Stimulated activated CD4-positive, alpha-beta T cell treated with anti-CD3 and anti-CD28 coated beads, Interleukin-2, amount 100 ng/mL, for 4 hours (primary cell): Measurements from ENCODE around the gene ZFAND2A.
"Not testable (repeated sequence)": the region's sequence is repeated elsewhere in the genome, so short reads cannot be mapped to it uniquely, and the experiment has no call there.

Experiments
- DNase-seq: peaks from one replicate; pipeline ENCODE4 v3.0.0-alpha.2; 2020; ENCODE audit warnings: low read depth

ZFAND2A gene

DNA sequence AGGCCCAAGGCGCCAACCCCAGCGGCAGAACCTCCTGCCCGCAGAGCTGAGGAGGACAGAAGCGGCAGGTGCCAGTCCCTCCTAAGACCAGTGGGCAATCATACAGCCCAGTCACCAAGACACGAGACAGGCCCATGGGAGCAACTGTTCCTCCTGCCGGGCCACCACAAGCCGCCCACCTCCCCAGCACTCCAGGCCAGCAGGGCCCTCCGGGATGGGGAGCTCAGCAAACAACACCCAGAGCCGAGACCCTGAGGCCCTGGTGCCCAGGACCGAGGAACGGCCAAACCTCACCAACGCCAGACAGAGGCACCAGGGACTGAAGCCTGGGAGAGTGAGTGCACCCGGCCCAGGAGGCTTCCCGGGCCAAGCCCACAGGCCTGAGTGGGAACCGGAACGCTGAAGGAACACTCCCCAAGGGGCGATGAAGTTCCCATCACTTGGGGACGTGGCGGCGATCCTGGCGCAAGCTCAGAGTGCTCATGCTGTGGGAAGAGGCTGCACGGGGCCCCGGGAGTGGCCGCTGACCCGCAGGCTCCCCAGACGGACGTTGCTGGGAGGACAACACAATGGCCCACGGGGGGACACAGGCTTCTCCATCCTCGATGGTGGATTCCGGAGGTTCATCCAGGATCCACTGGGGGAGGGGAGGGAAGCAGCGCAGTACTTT, 37.0 kb downstream of the ZFAND2A start:
- no peak for DNase-seq

DNA sequence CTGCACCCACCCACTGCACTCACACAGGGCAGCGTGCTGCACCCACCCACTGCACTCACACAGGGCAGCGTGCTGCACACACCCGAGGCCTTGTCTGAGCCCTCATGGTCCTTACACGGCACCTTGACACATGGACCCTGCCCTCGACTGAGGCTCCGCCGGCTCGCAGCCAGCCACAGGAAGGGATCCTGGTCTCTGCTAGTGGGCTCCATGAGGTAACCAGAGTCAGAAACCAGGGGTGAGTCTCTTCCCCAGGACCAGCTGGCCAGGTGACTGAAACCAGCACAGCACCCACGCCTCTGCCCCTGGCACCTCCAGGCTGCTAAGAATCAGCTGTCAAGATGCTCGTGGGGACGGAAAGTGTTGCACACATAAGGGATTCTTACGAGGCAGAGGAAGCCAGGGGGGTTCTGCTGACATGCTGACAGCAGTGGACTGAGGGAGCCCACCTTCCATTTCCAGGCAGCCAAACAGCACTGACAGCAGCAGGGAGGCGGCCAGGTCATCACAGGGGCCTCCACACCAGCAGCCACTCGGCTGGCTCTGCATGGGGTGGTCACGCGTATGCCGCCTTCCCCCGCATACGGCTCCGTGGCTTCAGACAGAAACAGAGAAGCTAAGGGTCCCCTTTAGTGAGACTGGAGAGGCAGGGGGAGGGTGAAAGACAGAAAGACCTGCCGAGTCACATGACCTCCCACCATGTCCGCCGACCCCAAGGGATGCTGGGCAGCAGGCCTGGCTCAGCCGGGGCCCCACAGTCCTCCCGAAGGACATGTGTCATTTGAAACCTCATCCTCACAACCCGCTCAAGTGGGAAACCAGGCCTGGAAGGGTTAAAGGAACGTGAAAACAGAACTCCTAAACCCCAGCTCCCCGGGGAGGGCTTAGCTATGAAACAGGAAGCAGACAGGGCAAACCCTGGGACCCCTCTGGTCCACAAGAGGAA, 37.8 kb downstream of the ZFAND2A start:
- DNase-seq, result no peak

DNA sequence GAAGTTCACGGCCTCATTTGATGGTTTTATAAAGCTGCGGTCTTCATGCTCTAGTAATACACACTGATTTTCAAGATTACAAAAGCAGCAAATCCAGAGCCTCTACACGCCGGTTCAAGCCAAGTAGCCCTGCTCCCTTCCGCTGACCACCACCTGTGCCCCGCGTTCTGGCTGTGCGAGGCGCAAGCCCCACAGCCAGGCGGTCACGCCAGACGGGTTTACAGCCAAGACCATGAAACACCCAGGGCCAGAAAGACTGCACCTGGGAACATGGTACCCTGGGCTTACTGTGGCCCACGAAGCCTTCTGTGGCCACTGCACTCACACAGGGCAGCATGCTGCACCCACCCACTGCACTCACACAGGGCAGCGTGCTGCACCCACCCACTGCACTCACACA, 38.5 kb downstream of the ZFAND2A start:
- no peak for DNase-seq

DNA sequence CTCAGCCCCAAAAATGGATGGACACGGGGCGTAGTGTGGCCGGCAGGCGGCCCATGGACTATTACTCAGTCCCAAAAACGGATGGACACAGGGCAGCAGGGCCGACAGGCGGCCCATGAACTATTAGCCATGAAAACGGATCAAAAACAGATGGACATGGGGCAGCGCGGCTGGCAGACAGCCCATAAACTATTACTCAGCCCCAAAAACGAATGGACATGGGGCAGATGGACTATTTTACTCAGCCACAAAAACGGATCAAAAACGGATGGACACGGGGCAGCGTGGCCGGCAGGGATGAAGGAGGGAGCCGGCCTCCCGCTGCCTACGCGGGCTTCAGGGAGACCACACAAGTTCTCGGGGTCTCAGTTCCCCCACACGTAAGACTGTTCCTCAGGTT, 39.2 kb downstream of the ZFAND2A start:
- no peak for DNase-seq

DNA sequence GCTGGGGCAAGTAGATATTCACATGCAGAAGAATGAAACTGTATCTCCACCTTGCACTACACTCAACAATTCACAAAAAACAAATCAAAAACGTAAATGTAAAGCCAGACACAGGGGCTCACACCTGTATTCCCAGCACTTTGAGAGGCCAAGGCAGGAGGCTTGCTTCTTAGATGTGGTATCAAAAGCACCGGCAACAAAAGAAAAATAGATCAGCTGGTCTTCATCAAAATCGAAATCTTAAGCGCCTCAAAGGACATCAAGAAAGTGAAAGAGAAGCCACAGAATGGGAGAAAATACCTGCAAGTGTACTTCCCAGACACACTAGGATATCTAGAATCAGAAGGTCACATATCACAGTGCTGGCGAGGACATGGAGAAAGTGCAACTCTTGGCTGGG, 40.8 kb downstream of the ZFAND2A start:
- DNase-seq, result no peak

DNA sequence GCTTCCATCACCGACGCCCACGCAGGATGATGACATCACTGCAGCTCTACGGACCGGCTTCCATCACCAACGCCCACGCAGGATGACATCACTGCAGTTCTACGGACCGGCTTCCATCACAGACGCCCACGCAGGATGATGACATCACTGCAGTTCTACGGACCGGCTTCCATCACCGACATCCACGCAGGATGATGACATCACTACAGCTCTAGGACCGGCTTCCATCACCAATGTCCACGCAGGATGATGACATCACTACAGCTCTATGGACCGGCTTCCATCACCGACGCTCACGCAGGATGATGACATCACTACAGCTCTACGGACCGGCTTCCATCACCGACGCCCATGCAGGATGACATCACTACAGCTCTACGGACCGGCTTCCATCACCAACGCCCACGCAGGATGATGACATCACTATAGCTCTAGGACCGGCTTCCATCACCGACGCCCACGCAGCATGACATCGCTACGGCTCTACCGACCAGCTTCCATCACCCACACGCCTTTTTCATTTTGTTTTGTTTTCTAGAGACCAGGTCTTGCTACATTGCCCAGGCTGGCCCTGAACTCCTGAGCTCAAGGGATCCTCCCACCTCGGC, 42.6 kb downstream of the ZFAND2A start:
- no peak for DNase-seq

DNA sequence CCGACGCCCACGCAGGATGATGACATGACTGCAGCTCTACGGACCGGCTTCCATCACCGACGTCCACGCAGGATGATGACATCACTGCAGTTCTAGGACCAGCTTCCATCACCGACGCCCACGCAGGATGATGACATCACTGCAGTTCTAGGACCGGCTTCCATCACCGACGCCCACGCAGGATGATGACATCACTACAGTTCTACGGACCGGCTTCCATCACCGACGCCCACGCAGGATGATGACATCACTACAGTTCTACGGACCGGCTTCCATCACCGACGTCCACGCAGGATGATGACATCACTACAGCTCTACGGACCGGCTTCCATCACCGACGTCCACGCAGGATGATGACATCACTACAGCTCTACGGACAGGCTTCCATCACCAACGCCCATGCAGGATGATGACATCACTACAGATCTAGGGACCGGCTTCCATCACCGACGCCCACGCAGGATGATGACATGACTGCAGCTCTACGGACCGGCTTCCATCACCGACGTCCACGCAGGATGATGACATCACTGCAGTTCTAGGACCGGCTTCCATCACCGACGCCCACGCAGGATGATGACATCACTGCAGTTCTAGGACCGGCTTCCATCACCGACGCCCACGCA, 43.5 kb downstream of the ZFAND2A start:
- DNase-seq, result not testable (repeated sequence)

DNA sequence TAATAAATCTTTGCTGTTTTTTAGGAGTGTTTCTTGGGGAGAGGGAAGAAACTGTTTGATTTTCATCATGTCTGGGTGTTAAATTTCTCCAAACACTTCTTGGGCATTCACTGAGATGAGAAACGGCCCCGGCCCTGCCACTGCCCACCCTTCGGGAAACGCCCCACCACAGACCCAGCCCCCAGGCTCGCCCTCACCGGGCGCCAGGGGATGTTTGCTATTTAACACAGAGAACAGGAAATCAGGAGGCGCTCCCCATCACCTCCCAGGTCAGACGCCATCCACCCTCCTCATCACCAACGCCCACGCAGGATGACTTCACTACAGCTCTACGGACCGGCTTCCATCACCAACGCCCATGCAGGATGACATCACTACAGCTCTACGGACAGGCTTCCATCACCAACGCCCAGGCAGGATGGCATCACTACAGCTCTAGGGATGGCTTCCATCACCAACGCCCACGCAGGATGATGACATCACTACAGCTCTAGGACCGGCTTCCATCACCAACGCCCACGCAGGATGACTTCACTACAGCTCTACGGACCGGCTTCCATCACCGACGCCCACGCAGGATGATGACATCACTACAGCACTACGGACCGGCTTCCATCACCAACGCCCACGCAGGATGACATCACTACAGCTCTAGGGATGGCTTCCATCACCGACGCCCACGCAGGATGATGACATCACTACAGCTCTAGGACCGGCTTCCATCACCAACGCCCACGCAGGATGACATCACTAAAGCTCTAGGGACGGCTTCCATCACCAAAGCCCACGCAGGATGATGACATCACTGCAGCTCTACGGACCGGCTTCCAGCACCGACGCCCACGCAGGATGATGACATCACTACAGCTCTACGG, 44.6 kb downstream of the ZFAND2A start:
- DNase-seq, result peak; percentile 16

DNA sequence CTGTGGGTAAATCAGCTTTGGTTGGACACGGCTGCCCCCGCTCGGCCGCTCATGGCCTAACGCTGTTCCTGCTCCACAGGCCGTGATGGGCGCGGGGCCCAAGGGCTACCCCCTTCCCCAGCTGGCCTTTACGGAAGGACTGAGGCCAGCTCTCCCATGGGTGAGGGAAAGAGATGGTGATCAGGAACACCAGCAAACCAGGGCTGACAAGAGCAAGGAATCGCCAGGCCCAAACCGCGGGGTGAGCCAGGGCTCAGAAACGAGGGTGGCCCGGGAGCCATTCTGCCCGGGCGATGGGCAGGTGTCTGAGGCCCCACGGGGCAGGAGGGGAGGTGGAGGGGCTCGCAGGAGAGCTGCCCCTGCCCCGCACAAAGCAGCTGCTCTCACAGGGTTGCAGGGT, 45.5 kb downstream of the ZFAND2A start:
- DNase-seq, result no peak

DNA sequence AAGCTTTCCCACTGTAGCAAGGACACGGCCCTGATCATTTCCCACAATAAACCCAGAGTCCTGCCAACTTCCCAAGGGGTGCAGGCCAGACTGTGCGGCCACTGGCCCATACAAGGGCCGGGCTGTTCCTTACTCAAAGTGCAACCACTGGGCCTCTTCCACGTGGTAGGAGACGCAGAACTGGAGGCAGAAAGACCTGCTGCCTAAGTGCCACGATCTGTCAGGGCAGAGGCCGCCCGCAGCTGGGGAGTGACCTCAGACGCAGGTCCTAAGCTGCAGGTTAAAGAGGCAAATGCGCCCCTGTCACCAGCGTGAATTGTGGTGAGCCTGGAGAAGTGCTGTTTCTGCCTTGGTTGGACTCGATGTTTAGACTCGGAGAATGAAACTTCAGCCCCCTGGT, 45.9 kb downstream of the ZFAND2A start:
- no peak for DNase-seq

DNA sequence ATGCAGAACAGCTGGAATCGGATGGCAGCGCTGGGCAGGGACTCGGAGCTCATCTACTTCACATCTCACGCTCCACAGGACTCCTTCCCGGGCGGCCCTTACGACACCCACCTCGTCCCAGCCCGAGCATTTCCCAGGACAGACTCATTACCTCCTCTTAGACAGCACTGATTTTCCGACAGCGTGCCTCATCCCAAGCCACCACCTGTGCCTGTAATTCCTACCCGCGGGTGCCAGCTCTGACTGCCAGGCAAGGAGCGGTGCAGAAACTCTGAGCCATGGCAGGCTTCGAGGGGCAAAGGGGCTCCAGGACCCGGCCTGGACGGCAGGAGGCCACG, 46.5 kb downstream of the ZFAND2A start:
- no peak for DNase-seq

DNA sequence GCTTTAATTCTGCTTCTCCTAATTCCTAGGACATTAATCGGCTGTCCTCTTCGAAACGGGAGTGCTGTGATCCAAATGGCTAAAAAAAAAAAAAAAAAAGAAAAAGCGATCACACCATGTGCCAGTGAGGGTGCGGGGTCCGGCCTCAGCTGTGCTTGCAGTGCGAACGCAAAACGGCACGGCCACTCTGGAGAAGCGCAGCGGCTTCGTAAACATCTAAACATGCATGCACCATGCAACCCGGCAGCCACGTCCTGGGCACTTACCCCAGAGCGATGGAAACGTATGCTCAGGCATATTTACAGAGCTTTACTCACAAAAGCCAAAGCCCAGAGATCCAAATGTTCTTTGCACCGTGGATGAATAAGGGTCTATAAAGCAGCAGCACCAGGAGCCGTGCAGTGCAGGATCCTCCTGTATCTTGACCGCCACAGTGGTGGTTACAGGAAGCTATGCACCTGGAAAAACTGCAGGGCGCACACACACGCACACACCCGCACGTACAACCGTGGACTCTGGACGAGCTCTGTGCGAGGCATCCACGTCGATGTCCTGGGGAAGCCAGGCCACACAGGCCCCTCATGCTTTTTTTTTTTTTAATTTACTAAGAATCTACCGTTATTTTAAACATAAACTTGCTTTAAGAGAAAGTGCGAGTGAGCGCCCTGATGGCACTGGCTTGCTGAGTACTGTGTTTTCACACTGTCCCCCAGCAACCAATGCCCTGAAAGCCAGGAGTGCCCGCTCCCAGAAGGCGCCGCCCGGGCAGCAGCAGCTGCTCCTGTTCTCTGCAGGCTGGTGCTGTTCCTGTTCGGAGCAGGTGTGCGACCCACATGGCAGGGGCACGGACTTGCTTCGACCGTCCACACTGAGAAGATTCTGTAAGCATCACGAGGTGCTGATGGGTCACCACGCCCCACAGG, 47.1 kb downstream of the ZFAND2A start:
- no peak for DNase-seq

DNA sequence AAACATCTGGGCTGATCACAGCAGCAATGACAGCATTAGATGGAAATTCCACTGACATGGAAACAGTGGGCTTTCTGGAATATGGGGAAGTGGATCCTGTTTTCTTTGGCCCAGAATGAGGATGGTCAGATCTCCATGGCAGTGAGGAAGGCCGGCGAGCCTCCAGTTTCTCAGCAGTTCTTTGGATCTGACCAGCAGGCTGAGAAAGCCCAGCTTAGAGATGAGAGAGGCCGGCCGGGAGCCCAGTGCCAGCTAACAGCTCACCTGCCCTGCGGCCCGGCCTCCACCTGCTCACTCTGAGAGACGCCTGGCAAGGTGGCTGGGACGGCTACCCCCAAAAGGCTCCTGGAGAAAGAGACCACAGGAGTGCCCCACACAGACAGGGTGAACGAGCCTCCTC, 47.9 kb downstream of the ZFAND2A start:
- DNase-seq, result no peak

DNA sequence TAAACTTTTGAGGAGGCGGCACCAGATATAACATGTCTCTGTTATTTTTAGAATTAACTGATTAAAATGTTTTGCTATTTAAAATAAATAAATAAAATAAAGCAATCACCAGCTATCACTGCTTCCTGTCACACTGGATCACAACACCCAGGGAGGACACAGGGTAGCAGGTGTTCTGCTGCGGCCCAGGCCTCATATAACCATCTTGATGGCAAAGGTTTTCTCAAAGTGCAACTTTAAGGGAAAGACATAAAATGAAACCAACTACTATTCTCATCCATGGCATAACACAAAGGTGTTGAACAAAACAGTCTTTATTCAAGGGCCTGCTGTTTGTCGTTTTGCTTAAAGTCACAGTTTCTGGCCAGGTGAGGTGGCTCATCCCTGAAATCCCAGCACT, 48.8 kb downstream of the ZFAND2A start:
- DNase-seq, result no peak

DNA sequence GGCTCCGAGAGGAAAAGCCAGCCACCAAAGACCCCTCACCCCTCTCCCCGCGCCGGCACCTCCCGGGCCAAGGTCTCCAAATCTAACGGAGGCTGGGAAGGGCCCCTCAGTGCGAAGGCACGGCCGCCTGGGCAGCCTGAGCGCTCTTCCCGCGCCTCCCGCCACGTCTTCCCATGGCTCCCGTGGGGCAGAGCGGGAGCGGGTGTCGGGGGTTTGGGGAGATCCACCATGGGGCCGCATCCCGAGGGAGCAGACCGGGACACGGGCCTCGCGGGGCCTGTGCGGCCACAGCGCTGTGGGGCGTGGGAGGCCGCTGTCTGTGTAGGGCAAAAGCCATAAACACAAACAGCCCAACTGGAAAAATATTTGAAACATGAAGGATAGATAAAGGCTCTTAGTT, 49.6 kb downstream of the ZFAND2A start:
- DNase-seq, result no peak

DNA sequence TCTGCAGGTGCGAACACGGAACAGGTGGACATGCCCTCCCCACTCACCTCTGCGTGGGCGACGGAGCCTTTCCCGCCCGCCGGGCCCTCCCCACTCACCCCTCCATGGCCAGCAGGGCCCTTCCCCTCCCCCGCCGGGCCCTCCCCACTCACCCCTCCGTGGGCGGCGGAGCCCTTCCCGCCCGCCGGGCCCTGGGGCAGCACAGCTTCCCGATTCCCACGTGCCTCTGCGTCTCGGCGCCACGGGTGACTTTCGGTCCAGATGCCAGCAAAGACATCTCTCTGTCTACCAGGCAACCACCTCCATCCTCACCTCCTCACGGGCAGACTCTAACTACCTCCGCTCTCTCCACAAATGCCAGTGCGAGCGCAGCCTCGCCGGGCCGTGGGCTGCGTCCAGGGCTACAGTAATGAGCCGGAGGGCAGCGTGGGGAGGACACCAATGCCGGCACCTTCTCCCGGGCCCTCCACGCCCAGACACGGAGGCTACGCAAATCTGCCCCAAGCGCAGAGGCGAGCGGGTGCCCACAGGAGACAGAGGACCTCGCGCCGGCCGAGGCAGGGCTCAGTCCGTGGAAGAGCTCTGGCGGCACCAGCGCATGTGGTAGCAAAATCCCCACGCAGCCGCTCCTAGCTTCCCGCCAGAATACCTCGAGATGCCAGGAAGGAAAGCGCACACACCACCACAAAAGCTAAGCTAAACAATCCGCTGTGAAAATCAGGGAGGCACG, 50.2 kb downstream of the ZFAND2A start:
- DNase-seq, result no peak

DNA sequence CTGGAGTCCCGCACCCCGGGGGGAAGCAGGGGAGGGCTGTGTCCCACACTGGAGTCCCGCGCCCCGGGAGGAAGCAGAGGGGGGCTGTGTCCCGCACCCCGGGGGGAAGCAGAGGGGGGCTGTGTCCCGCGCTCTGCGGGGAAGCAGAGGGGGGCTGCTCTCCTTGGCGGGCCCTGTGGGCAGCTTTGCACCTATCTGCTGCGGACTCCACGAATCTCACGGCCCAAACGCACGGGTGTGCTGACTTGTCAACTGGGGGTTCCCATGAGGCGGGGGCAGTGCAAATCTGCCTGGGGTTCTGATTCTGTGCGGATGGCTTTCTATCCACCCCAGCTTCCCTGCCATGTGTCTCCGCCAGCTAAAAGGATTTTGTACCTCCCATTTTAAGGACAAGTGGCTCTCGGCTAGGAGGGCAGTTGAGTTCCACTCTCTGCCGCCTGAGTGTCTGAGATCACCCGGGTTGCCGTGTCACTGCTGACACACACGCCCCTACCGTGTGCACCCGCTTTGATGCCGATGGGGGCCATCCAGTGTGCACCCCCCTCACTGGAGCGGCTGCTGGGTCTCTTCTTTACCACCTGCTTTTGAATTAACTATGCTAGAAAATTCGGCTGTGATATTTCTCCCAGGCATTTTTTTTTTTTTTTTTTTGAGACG, 51.6 kb downstream of the ZFAND2A start:
- no peak for DNase-seq

DNA sequence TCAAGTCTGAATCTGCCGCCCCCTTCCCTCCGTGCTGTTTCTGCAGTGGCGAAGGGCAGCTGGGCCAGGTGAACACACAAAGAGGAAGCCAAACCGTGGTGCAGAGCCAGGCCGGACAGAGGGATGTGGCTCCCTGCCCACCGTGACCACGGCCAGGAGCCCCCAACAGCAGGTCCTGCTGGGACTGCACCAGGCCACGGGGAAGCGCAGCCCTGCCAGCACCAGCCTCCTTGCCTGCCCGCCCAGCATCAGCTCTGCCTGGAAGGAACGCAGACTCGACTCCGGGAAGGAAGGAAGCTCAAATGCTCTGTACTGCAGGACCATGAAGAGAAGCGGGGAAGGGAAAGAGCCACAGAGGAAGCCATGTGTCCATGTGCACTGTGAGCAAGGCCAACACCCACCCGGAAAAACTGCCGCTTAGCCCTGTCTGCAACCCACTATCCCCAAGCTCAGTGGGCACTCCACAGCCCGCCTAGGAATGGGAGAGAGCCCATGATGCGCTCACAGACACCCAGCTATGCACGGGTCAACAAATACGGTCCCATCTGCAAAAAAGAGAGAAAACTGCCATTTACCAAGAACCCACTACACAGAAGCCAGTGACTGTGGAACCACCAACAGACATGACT, 53.1 kb downstream of the ZFAND2A start:
- no peak for DNase-seq
